Tibial artery (tissue), 4 donors: Measurements from ENCODE around the gene ATP4A.

Experiments
- DNase-seq, 2 donors: peaks; one replicate each; pipeline ENCODE4 v3.0.0-alpha.2; 2019
- H3K27ac ChIP-seq, 2 donors: fragments of 200-600 bp; sonication (generic) in 1 of 2; 1 replicate in 1 of 2; 2 replicates in 1 of 2; pipeline ENCODE4 v1.5.1; 2018 to 2019; ENCODE audit warnings: mild to moderate bottlenecking in 1 of 2
- H3K27me3 ChIP-seq, 2 donors: fragments of 200-600 bp; sonication (generic) in 1 of 2; one replicate each; pipeline versions ENCODE4 v1.5.1 to v1.6.0; 2016 to 2019
- H3K36me3 ChIP-seq, 3 donors: fragments of 200-600 bp; sonication (generic) in 2 of 3; one replicate each; pipeline ENCODE4 v1.5.1; 2016 to 2019; ENCODE audit warnings: mild to moderate bottlenecking in 2 of 3
- H3K4me1 ChIP-seq, 4 donors: fragments of 200-600 bp; sonication (generic) in 2 of 4; 1 replicate in 3 of 4; 2 replicates in 1 of 4; pipeline ENCODE4 v1.5.1; 2016 to 2019
- H3K4me3 ChIP-seq, 2 donors: fragments of 200-600 bp; sonication (generic) in 1 of 2; 1 replicate in 1 of 2; 2 replicates in 1 of 2; pipeline ENCODE4 v1.5.1; 2018 to 2019; ENCODE audit warnings: mild to moderate bottlenecking in 2 of 2
- H3K9me3 ChIP-seq, 3 donors: fragments of 200-600 bp; sonication (generic) in 1 of 3; one replicate each; pipeline ENCODE4 v1.5.1; 2016 to 2019
- CTCF ChIP-seq, 2 experiments: fragments of 200-600 bp in 1 of 2; fragments of 450-650 bp in 1 of 2; IDR thresholded peaks; one replicate each; pipeline ENCODE4 v1.5.1; 2017 to 2019; ENCODE audit warnings: antibody characterized with exemption in 2 of 2, mild to moderate bottlenecking in 1 of 2, moderate library complexity in 1 of 2
- intact Hi-C: fragments of 100-400 bp; cut with DNase I; formaldehyde crosslinking; loops from one replicate; pipeline ENCODE4 v1.15.0; 2023; ENCODE audit warnings: low total_unique reads

Gene ATP4A

GRCh38 chr19:35577918-35578317 is 14.5 kb upstream of the ATP4A start:
- DNase-seq: no peak
- H3K36me3 ChIP-seq: no peaks in the 10 kb centered on the region
- H3K4me1 ChIP-seq: no peaks in the 10 kb centered on the region
- H3K4me3 ChIP-seq: no peak overlapping the region
- H3K9me3 ChIP-seq: peaks cover 0 to 21% (median 12%) of the 10 kb centered on the region in 3 donors
- H3K27ac ChIP-seq: no peak overlapping the region
- peaks cover 0 to 11% of the 10 kb centered on the region in 2 donors for H3K27me3 ChIP-seq
- TF ChIP-seq CTCF (IDR thresholded peaks at IDR 0.05): no peak
- intact Hi-C loops: no loop called here

- Histone ChIP-seq H3K4me3 (no peak overlapping the region), H3K27ac (no peak overlapping the region), H3K9me3 (peaks cover 0 to 12% (median 2%) of the 10 kb centered on the region in 3 donors), H3K36me3 (no peaks in the 10 kb centered on the region), H3K27me3 (peaks cover 0 to 17% of the 10 kb centered on the region in 2 donors), H3K4me1 (no peaks in the 10 kb centered on the region)
- no peak for DNase-seq
- intact Hi-C loops: no loop called here
- TF ChIP-seq CTCF (IDR thresholded peaks at IDR 0.05): no peak
Observed at GRCh38 chr19:35571406-35571965, 8.0 kb upstream of the ATP4A start.

- Histone ChIP-seq H3K27ac (no peak overlapping the region), H3K4me1 (no peaks in the 10 kb centered on the region), H3K9me3 (no peaks in the 10 kb centered on the region), H3K36me3 (no peaks in the 10 kb centered on the region), H3K4me3 (no peak overlapping the region), H3K27me3 (peaks cover 0 to 29% of the 10 kb centered on the region in 2 donors)
- no peak for TF ChIP-seq CTCF (IDR thresholded peaks at IDR 0.05)
- DNase-seq: no peak
- intact Hi-C loops: no loop called here
Observed at GRCh38 chr19:35569281-35569781, 5.9 kb upstream of the ATP4A start.

- Histone ChIP-seq H3K36me3 (no peaks in the 10 kb centered on the region), H3K27me3 (peaks cover 0 to 47% of the 10 kb centered on the region in 2 donors), H3K9me3 (no peaks in the 10 kb centered on the region), H3K27ac (no peak overlapping the region), H3K4me3 (no peak overlapping the region), H3K4me1 (no peaks in the 10 kb centered on the region)
- TF ChIP-seq CTCF (IDR thresholded peaks at IDR 0.05): no peak
- intact Hi-C loops: no loop called here
- no peak for DNase-seq
Observed at GRCh38 chr19:35566738-35567137, 3.3 kb upstream of the ATP4A start.

GRCh38 chr19:35565016-35565856 is 1.8 kb upstream of the ATP4A start:
- H3K27ac ChIP-seq: no peak overlapping the region

More at GRCh38 chr19:35565016-35565856, 1.8 kb upstream of the ATP4A start:
- no peaks in the 10 kb centered on the region for H3K4me1 ChIP-seq
- H3K9me3 ChIP-seq: no peaks in the 10 kb centered on the region
- no peak for TF ChIP-seq CTCF (IDR thresholded peaks at IDR 0.05)
- H3K36me3 ChIP-seq: no peaks in the 10 kb centered on the region
- peaks cover 0 to 56% of the 10 kb centered on the region in 2 donors for H3K27me3 ChIP-seq
- no peak for DNase-seq
- intact Hi-C loops: no loop called here
- no peak overlapping the region for H3K4me3 ChIP-seq
